ENCODE results near the gene LMNTD1. TPM values are rescaled to one million over a fixed set of nuclear protein-coding genes. Genes with fewer than 3 reads are reported as not detected.

The LMNTD1 gene
- total and polyA plus RNA-seq, 10 of the 15 experiments (the other 5 are each of a cell fraction or from before 2014, with no cell fraction given) = not detected

GRCh38 chr12:25585662-25586061, 32.6 kb upstream of the LMNTD1 start (continued):
- TF ChIP-seq USF1 (IDR thresholded peaks at IDR 0.05; ENCODE audit: borderline replicate concordance, extremely low read length, insufficient read depth, low read depth, low read length) (no peak), MTA3 (IDR thresholded peaks at IDR 0.05; ENCODE audit: borderline replicate concordance, low read length) (no peak), NFXL1 (IDR thresholded peaks at IDR 0.05; ENCODE audit: borderline replicate concordance) (no peak)

GRCh38 chr12:25585021-25585523, 32.0 kb upstream of the LMNTD1 start:
- intact Hi-C loops (cut with micrococcal nuclease; ENCODE audit: unreplicated experiment) (no loop called here), in situ Hi-C loops (cut with MboI) (no loop called here)
- DNase-seq (ENCODE audit: low read depth, low spot score) = no peak
- H2AFZ ChIP-seq (ENCODE audit: control insufficient read depth, low read depth, low read length) = no peak overlapping the region
- H3K4me2 ChIP-seq (ENCODE audit: control insufficient read depth, insufficient read depth) = no peak overlapping the region
- RAD21 ChIA-PET (ENCODE audit: unreplicated experiment) = no interaction called here
- H3K27me3 ChIP-seq (replicated peaks in 1 of 2; ENCODE audit: control insufficient read depth in 2 of 2, insufficient read depth in 2 of 2, low read length in 1 of 2) = no peaks in the 10 kb centered on the region
- no peak for TF ChIP-seq HSF1 (IDR thresholded peaks at IDR 0.05; ENCODE audit: low read depth, low read length)
- no peak for FAIRE-seq
- H4K20me1 ChIP-seq (ENCODE audit: control insufficient read depth, insufficient read depth) = no peaks in the 10 kb centered on the region
- no peaks in the 10 kb centered on the region for H3K36me3 ChIP-seq (ENCODE audit: control insufficient read depth in 2 of 2, insufficient read depth in 2 of 2, low read length in 1 of 2)
- no peak overlapping the region for H3K4me3 ChIP-seq
- no peaks in the 10 kb centered on the region; the same call in 2 of the 3 replicates for H3K9me3 ChIP-seq (replicated peaks; ENCODE audit: control insufficient read depth, insufficient read depth, low read length)
- ATAC-seq = no peak
- POLR2A ChIA-PET = no interaction called here
- SMC1A ChIA-PET (ENCODE audit: uncharacterized antibody, unreplicated experiment) = no interaction called here
- H3K9ac ChIP-seq (ENCODE audit: control insufficient read depth, insufficient read depth, low read length) = no peak overlapping the region
- CTCF ChIA-PET = no interaction called here
- 13% methylated on average over 2 of the region's 2 CpGs for WGBS (ENCODE audit: insufficient coverage, insufficient replicate concordance, low lambda C conversion rate, missing lambda C conversion rate)
- H3K79me2 ChIP-seq (ENCODE audit: control insufficient read depth, insufficient read depth, low read length) = no peaks in the 10 kb centered on the region
- no TSS peak for BruUV-seq (replicated peaks)
- H3K4me1 ChIP-seq (ENCODE audit: control insufficient read depth, insufficient read depth, low read length) = no peaks in the 10 kb centered on the region
- H3K27ac ChIP-seq (ENCODE audit: control insufficient read depth, insufficient read depth) = no peak overlapping the region

Measured in GM12878 (cell line).